ENCODE measurements around the gene SLC22A17. TPM values are rescaled to one million over a fixed set of nuclear protein-coding genes. Genes with fewer than 3 reads are reported as not detected.
"Not testable (repeated sequence)": the region's sequence is repeated elsewhere in the genome, so short reads cannot be mapped to it uniquely, and the experiment has no call there.

Gene SLC22A17
- total RNA-seq, 2 donors from 2014 or later, result 6.3 to 8.6 TPM

GRCh38 chr14:23387916-23388882 is 35.5 kb upstream of the SLC22A17 start:
- no peak for ATAC-seq (replicated peaks in 1 of 2)
- Mint-ChIP-seq H3K4me3 (no peak overlapping the region), H3K9me3 (no peaks in the 10 kb centered on the region), H3K27me3 (ENCODE audit: low read depth) (no peaks in the 10 kb centered on the region), H3K36me3 (ENCODE audit: insufficient read depth in 2 of 2) (no peaks in the 10 kb centered on the region), H3K27ac (no peak overlapping the region), H3K4me1 (ENCODE audit: low read depth) (no peaks in the 10 kb centered on the region)
- no peak for DNase-seq

GRCh38 chr14:23386999-23387398 is 34.3 kb upstream of the SLC22A17 start:
- H3K9me3 Mint-ChIP-seq, result no peaks in the 10 kb centered on the region
- ATAC-seq (replicated peaks in 1 of 2), result no peak
- DNase-seq, result no peak
- no peaks in the 10 kb centered on the region for H3K27me3 Mint-ChIP-seq (ENCODE audit: low read depth)
- no peaks in the 10 kb centered on the region for H3K4me1 Mint-ChIP-seq (ENCODE audit: low read depth)
- no peaks in the 10 kb centered on the region for H3K36me3 Mint-ChIP-seq (ENCODE audit: insufficient read depth in 2 of 2)
- H3K4me3 Mint-ChIP-seq, result no peak overlapping the region
- no peak overlapping the region for H3K27ac Mint-ChIP-seq

- H3K36me3 Mint-ChIP-seq (ENCODE audit: insufficient read depth in 2 of 2); H3K27me3 Mint-ChIP-seq (ENCODE audit: low read depth); ATAC-seq (replicated peaks in 1 of 2); DNase-seq; H3K9me3 Mint-ChIP-seq; H3K4me1 Mint-ChIP-seq (ENCODE audit: low read depth); H3K27ac Mint-ChIP-seq; H3K4me3 Mint-ChIP-seq: not testable (repeated sequence)
Observed at GRCh38 chr14:23386266-23386657, 33.6 kb upstream of the SLC22A17 start.

- no peak for DNase-seq
- Mint-ChIP-seq H3K27ac (no peak overlapping the region), H3K4me3 (no peak overlapping the region)
Observed at GRCh38 chr14:23385642-23386265, 33.1 kb upstream of the SLC22A17 start.

GRCh38 chr14:23385244-23385641 is 32.6 kb upstream of the SLC22A17 start:
- Mint-ChIP-seq H3K4me3 (no peak overlapping the region), H3K36me3 (ENCODE audit: insufficient read depth in 2 of 2) (no peaks in the 10 kb centered on the region), H3K27me3 (ENCODE audit: low read depth) (no peaks in the 10 kb centered on the region), H3K27ac (no peak overlapping the region), H3K9me3 (no peaks in the 10 kb centered on the region), H3K4me1 (ENCODE audit: low read depth) (no peaks in the 10 kb centered on the region)
- ATAC-seq (replicated peaks in 1 of 2), result no peak
- no peak for DNase-seq

More at GRCh38 chr14:23385642-23386265, 33.1 kb upstream of the SLC22A17 start:
- ATAC-seq (replicated peaks in 1 of 2), result no peak
- H3K27me3 Mint-ChIP-seq (ENCODE audit: low read depth), result no peaks in the 10 kb centered on the region
- H3K36me3 Mint-ChIP-seq (ENCODE audit: insufficient read depth in 2 of 2), result no peaks in the 10 kb centered on the region
- no peaks in the 10 kb centered on the region for H3K4me1 Mint-ChIP-seq (ENCODE audit: low read depth)
- no peaks in the 10 kb centered on the region for H3K9me3 Mint-ChIP-seq

GRCh38 chr14:23384364-23385080 is 31.8 kb upstream of the SLC22A17 start:
- DNase-seq (no peak), ATAC-seq (replicated peaks in 1 of 2) (no peak)
- Mint-ChIP-seq H3K36me3 (ENCODE audit: insufficient read depth in 2 of 2) (no peaks in the 10 kb centered on the region), H3K4me1 (ENCODE audit: low read depth) (no peaks in the 10 kb centered on the region), H3K27me3 (ENCODE audit: low read depth) (no peaks in the 10 kb centered on the region), H3K27ac (no peak overlapping the region), H3K9me3 (no peaks in the 10 kb centered on the region), H3K4me3 (no peak overlapping the region)

GRCh38 chr14:23382731-23383440 is 30.2 kb upstream of the SLC22A17 start:
- H3K27ac Mint-ChIP-seq, result no peak overlapping the region
- no peaks in the 10 kb centered on the region for H3K36me3 Mint-ChIP-seq (ENCODE audit: insufficient read depth in 2 of 2)
- DNase-seq (no peak), ATAC-seq (replicated peaks in 1 of 2) (no peak)
- H3K9me3 Mint-ChIP-seq, result no peaks in the 10 kb centered on the region
- H3K27me3 Mint-ChIP-seq (ENCODE audit: low read depth), result no peaks in the 10 kb centered on the region
- no peaks in the 10 kb centered on the region for H3K4me1 Mint-ChIP-seq (ENCODE audit: low read depth)
- H3K4me3 Mint-ChIP-seq, result no peak overlapping the region

GRCh38 chr14:23382276-23382675 is 29.6 kb upstream of the SLC22A17 start:
- H3K27me3 Mint-ChIP-seq (ENCODE audit: low read depth), result no peaks in the 10 kb centered on the region
- ATAC-seq (replicated peaks in 1 of 2) (no peak), DNase-seq (no peak)
- H3K9me3 Mint-ChIP-seq, result no peaks in the 10 kb centered on the region
- H3K36me3 Mint-ChIP-seq (ENCODE audit: insufficient read depth in 2 of 2), result no peaks in the 10 kb centered on the region
- H3K4me3 Mint-ChIP-seq, result no peak overlapping the region
- no peaks in the 10 kb centered on the region for H3K4me1 Mint-ChIP-seq (ENCODE audit: low read depth)
- no peak overlapping the region for H3K27ac Mint-ChIP-seq

- Mint-ChIP-seq H3K27ac (no peak overlapping the region), H3K9me3 (no peaks in the 10 kb centered on the region), H3K4me3 (no peak overlapping the region), H3K4me1 (ENCODE audit: low read depth) (no peaks in the 10 kb centered on the region), H3K36me3 (ENCODE audit: insufficient read depth in 2 of 2) (no peaks in the 10 kb centered on the region), H3K27me3 (ENCODE audit: low read depth) (no peaks in the 10 kb centered on the region)
- no peak for DNase-seq
- no peak for ATAC-seq (replicated peaks in 1 of 2)
Observed at GRCh38 chr14:23381871-23382270, 29.2 kb upstream of the SLC22A17 start.

- no peaks in the 10 kb centered on the region for H3K36me3 Mint-ChIP-seq (ENCODE audit: insufficient read depth in 2 of 2)
- no peak for ATAC-seq (replicated peaks in 1 of 2)
- DNase-seq, result no peak
- no peaks in the 10 kb centered on the region for H3K27me3 Mint-ChIP-seq (ENCODE audit: low read depth)
- no peak overlapping the region for H3K4me3 Mint-ChIP-seq
- H3K9me3 Mint-ChIP-seq, result no peaks in the 10 kb centered on the region
- no peaks in the 10 kb centered on the region for H3K4me1 Mint-ChIP-seq (ENCODE audit: low read depth)
- H3K27ac Mint-ChIP-seq, result no peak overlapping the region
Observed at GRCh38 chr14:23380976-23381375, 28.3 kb upstream of the SLC22A17 start.

GRCh38 chr14:23380197-23380914 is 27.7 kb upstream of the SLC22A17 start:
- Mint-ChIP-seq H3K4me3 (no peak overlapping the region), H3K36me3 (ENCODE audit: insufficient read depth in 2 of 2) (no peaks in the 10 kb centered on the region), H3K27ac (no peak overlapping the region), H3K27me3 (ENCODE audit: low read depth) (no peaks in the 10 kb centered on the region), H3K4me1 (ENCODE audit: low read depth) (no peaks in the 10 kb centered on the region), H3K9me3 (no peaks in the 10 kb centered on the region)
- ATAC-seq (replicated peaks in 1 of 2), result peak; percentile 6 to 28
- DNase-seq, result no peak
